ENCODE measurements around the gene WDR46.
A peak's percentile ranks its signal among the peaks of the same experiment; 100 is the strongest.

WDR46 gene

DNA sequence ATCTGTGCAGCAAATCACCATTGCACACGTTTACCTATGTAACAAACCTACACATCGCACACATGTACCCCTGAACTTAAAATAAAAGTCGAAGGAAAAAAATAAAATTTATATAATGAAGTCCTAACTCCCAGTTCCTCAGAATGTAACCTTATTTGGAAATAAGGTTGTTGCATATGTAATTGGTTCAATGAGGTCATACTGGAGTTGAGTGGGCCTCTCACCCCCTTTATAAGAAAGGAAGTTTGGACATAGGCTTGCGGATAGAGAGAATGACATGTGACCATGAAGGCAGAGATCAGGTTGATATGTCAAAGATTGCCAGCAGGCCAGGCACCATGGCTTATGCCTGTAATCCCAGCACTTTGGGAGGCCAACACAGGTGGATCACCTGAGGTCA, 44.6 kb upstream of the WDR46 start (continued):
- TF ChIP-seq, protein P1, sequence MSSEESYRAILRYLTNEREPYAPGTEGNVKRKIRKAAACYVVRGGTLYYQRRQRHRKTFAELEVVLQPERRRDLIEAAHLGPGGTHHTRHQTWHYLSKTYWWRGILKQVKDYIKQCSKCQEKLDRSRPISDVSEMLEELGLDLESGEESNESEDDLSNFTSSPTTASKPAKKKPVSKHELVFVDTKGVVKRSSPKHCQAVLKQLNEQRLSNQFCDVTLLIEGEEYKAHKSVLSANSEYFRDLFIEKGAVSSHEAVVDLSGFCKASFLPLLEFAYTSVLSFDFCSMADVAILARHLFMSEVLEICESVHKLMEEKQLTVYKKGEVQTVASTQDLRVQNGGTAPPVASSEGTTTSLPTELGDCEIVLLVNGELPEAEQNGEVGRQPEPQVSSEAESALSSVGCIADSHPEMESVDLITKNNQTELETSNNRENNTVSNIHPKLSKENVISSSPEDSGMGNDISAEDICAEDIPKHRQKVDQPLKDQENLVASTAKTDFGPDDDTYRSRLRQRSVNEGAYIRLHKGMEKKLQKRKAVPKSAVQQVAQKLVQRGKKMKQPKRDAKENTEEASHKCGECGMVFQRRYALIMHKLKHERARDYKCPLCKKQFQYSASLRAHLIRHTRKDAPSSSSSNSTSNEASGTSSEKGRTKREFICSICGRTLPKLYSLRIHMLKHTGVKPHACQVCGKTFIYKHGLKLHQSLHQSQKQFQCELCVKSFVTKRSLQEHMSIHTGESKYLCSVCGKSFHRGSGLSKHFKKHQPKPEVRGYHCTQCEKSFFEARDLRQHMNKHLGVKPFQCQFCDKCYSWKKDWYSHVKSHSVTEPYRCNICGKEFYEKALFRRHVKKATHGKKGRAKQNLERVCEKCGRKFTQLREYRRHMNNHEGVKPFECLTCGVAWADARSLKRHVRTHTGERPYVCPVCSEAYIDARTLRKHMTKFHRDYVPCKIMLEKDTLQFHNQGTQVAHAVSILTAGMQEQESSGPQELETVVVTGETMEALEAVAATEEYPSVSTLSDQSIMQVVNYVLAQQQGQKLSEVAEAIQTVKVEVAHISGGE (tag by site-specific recombination; conservative IDR thresholded peaks at IDR 0.05; ENCODE audit: low read depth), result no peak
- no peak for TF ChIP-seq ZNF654 (tag by site-specific recombination; IDR thresholded peaks at IDR 0.05; ENCODE audit: low read depth)
- TF ChIP-seq, protein P2, sequence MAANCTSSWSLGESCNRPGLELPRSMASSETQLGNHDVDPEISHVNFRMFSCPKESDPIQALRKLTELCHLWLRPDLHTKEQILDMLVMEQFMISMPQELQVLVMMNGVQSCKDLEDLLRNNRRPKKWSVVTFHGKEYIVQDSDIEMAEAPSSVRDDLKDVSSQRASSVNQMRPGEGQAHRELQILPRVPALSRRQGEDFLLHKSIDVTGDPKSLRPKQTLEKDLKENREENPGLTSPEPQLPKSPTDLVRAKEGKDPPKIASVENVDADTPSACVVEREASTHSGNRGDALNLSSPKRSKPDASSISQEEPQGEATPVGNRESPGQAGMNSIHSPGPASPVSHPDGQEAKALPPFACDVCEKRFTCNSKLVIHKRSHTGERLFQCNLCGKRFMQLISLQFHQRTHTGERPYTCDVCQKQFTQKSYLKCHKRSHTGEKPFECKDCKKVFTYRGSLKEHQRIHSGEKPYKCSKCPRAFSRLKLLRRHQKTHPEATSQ (tag by site-specific recombination; IDR thresholded peaks at IDR 0.05), result no peak
- TF ChIP-seq, protein P3, sequence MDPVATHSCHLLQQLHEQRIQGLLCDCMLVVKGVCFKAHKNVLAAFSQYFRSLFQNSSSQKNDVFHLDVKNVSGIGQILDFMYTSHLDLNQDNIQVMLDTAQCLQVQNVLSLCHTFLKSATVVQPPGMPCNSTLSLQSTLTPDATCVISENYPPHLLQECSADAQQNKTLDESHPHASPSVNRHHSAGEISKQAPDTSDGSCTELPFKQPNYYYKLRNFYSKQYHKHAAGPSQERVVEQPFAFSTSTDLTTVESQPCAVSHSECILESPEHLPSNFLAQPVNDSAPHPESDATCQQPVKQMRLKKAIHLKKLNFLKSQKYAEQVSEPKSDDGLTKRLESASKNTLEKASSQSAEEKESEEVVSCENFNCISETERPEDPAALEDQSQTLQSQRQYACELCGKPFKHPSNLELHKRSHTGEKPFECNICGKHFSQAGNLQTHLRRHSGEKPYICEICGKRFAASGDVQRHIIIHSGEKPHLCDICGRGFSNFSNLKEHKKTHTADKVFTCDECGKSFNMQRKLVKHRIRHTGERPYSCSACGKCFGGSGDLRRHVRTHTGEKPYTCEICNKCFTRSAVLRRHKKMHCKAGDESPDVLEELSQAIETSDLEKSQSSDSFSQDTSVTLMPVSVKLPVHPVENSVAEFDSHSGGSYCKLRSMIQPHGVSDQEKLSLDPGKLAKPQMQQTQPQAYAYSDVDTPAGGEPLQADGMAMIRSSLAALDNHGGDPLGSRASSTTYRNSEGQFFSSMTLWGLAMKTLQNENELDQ (tag by site-specific recombination; IDR thresholded peaks at IDR 0.05; ENCODE audit: low read depth), result no peak
- no peak for TF ChIP-seq ZSCAN23 (tag by site-specific recombination; IDR thresholded peaks at IDR 0.05)
- TF ChIP-seq ZNF248 (tag by site-specific recombination; IDR thresholded peaks at IDR 0.05), result no peak
- no peak for TF ChIP-seq ZNF37A (tag by site-specific recombination; IDR thresholded peaks at IDR 0.05)
- TF ChIP-seq, protein P4, sequence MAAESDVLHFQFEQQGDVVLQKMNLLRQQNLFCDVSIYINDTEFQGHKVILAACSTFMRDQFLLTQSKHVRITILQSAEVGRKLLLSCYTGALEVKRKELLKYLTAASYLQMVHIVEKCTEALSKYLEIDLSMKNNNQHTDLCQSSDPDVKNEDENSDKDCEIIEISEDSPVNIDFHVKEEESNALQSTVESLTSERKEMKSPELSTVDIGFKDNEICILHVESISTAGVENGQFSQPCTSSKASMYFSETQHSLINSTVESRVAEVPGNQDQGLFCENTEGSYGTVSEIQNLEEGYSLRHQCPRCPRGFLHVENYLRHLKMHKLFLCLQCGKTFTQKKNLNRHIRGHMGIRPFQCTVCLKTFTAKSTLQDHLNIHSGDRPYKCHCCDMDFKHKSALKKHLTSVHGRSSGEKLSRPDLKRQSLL (tag by site-specific recombination; IDR thresholded peaks at IDR 0.05), result no peak
- TF ChIP-seq GFI1B (tag by site-specific recombination; IDR thresholded peaks at IDR 0.05), result no peak
- no peak for TF ChIP-seq ZNF341 (tag by site-specific recombination; IDR thresholded peaks at IDR 0.05; ENCODE audit: low read depth)

DNA sequence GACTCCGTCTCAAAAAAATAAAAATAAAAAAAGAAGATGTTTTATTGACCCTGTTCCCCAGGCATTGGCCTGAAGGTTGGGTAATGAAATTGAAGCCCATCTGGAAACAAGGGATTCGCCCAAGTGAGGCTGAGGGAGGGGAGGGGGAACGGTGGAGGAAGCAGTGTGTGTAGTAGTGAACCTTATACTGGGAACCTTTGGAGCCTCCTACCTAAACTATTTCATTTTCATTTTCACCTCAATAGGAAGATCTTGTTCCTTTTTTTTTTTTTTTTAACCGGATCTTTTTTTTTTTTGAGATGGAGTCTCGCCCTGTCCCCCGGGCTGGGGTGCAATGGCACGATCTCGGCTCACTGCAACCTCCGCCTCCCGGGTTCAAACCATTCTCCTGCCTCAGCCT, 41.7 kb upstream of the WDR46 start:
- TF ChIP-seq, protein P5, sequence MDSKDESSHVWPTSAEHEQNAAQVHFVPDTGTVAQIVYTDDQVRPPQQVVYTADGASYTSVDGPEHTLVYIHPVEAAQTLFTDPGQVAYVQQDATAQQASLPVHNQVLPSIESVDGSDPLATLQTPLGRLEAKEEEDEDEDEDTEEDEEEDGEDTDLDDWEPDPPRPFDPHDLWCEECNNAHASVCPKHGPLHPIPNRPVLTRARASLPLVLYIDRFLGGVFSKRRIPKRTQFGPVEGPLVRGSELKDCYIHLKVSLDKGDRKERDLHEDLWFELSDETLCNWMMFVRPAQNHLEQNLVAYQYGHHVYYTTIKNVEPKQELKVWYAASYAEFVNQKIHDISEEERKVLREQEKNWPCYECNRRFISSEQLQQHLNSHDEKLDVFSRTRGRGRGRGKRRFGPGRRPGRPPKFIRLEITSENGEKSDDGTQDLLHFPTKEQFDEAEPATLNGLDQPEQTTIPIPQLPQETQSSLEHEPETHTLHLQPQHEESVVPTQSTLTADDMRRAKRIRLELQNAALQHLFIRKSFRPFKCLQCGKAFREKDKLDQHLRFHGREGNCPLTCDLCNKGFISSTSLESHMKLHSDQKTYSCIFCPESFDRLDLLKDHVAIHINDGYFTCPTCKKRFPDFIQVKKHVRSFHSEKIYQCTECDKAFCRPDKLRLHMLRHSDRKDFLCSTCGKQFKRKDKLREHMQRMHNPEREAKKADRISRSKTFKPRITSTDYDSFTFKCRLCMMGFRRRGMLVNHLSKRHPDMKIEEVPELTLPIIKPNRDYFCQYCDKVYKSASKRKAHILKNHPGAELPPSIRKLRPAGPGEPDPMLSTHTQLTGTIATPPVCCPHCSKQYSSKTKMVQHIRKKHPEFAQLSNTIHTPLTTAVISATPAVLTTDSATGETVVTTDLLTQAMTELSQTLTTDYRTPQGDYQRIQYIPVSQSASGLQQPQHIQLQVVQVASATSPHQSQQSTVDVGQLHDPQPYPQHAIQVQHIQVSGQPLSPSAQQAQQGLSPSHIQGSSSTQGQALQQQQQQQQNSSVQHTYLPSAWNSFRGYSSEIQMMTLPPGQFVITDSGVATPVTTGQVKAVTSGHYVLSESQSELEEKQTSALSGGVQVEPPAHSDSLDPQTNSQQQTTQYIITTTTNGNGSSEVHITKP (tag by site-specific recombination; IDR thresholded peaks at IDR 0.05), result peak; percentile 66
- no peak for TF ChIP-seq GLI4 (tag by site-specific recombination; IDR thresholded peaks at IDR 0.05)
- ChIA-PET CTCF (interaction anchor here (1.5 to 1.6 kb wide), 2 partner anchors 12 to 14 kb away, joined by 5 to 7 read pairs; no protein-coding TSS in a partner anchor), POLR2A (interaction anchor here (0.6 kb wide), 1 partner anchor 29 kb away, joined by 6 read pairs; no protein-coding TSS in a partner anchor)
- Histone ChIP-seq H3K4me1 (ENCODE audit: control insufficient read depth, insufficient read depth, low read length) (no peaks in the 10 kb centered on the region), H3K4me3 (ENCODE audit: low read depth, low read length) (no peak overlapping the region), H3K9me3 (ENCODE audit: control insufficient read depth, insufficient read depth, low read depth, low read length) (no peaks in the 10 kb centered on the region), H3K36me3 (ENCODE audit: control insufficient read depth in 2 of 2, insufficient read depth in 1 of 2, low read length in 2 of 2) (no peaks in the 10 kb centered on the region), H3K27ac (ENCODE audit: extremely low read depth, low read depth, low read length) (no peak overlapping the region)

All from HEK293 (cell line).